ENCODE results near the gene TBL1XR1. TPM values are rescaled to one million over a fixed set of nuclear protein-coding genes. Genes with fewer than 3 reads are reported as not detected.

TBL1XR1 gene
- total and polyA plus RNA-seq, 2 of the 8 experiments (the other 6 are each of a cell fraction or from before 2014, with no cell fraction given), result 28.1 to 147 TPM

GRCh38 chr3:177196456-177197040, 734 bp downstream of the TBL1XR1 start:
- FAIRE-seq (no peak), DNase-seq (ENCODE audit: low read depth in 1 of 2, low spot score in 2 of 2) (peak in 1 of 2 experiments; percentile 55)
- peak overlapping the region; percentile 97 for H4K5ac ChIP-seq (ENCODE audit: insufficient read length, low read depth, low read length)
- H3K4me2 ChIP-seq (ENCODE audit: insufficient read depth in 1 of 2, low read depth in 2 of 2, low read length in 2 of 2), result peak overlapping the region; percentile 73 to 75
- H3K9me3 ChIP-seq (ENCODE audit: insufficient read depth in 2 of 2, low read depth in 1 of 2, low read length in 1 of 2), result no peaks in the 10 kb centered on the region
- H4K20me1 ChIP-seq (replicated peaks in 1 of 2; ENCODE audit: control insufficient read depth in 1 of 2, insufficient read depth in 2 of 2, low read length in 2 of 2), result peaks cover 0 to 4% of the 10 kb centered on the region in 2 experiments
- ChIA-PET POLR2A (ENCODE audit: partially characterized antibody) (interaction anchor here (0.6 to 4.3 kb wide), 13 partner anchors 12 to 197 kb away, joined by 3 to 82 read pairs (median 3); no protein-coding TSS in a partner anchor), CTCF (ENCODE audit: partially characterized antibody) (no interaction called here)
- H3K27ac ChIP-seq (ENCODE audit: low read depth, low read length), result peak overlapping the region; percentile 97
- H3K18ac ChIP-seq (ENCODE audit: extremely low read depth, low read length), result peak overlapping the region; percentile 96
- H2BK5ac ChIP-seq (ENCODE audit: low read depth, low read length), result peak overlapping the region; percentile 98
- H3K9ac ChIP-seq (replicated peaks in 1 of 4; ENCODE audit: extremely low read depth in 1 of 4, low read depth in 3 of 4, low read length in 3 of 4), result peak overlapping the region; percentile 76 to 99 (median 98)
- H3K4me3 ChIP-seq (ENCODE audit: extremely low read depth in 1 of 4, insufficient read depth in 2 of 4, low read depth in 3 of 4, low read length in 4 of 4), result peak overlapping the region; percentile 94 to 100 (median 98)
- H4K91ac ChIP-seq (replicated peaks; ENCODE audit: insufficient read length, low read length), result peak overlapping the region; percentile 95
- peaks cover 0 to 3% (median 0%) of the 10 kb centered on the region in 4 experiments; a peak in 1 of 8 replicates for H3K36me3 ChIP-seq (ENCODE audit: control insufficient read depth in 2 of 4, insufficient read depth in 4 of 4, low read length in 3 of 4)
- H3K56ac ChIP-seq (replicated peaks; ENCODE audit: insufficient read length, low read depth, low read length), result peak overlapping the region; percentile 85
- peak overlapping the region; percentile 93; the same call in 1 of the 2 replicates for H2BK12ac ChIP-seq (ENCODE audit: low read depth, low read length)
- H3K27me3 ChIP-seq (replicated peaks in 1 of 4; ENCODE audit: control insufficient read depth in 3 of 4, extremely low read depth in 1 of 4, insufficient read depth in 3 of 4, low read length in 3 of 4), result no peaks in the 10 kb centered on the region
- H2BK20ac ChIP-seq (ENCODE audit: low read length), result no peak overlapping the region
- 1% methylated on average over 11 of the region's 43 CpGs; no CpG with 5 or more reads in 1 of the 2 experiments for WGBS, 2 experiments (ENCODE audit: extremely low coverage in 1 of 2, insufficient coverage in 1 of 2, insufficient read length in 1 of 2, insufficient replicate concordance in 2 of 2, low coverage in 1 of 2, low lambda C conversion rate in 2 of 2, missing lambda C conversion rate in 1 of 2)
- peak overlapping the region; percentile 78 for H3K14ac ChIP-seq (ENCODE audit: insufficient read length)
- no peak overlapping the region for H3K23ac ChIP-seq (ENCODE audit: insufficient read length)
- peaks cover 5 to 30% (median 15%) of the 10 kb centered on the region in 4 experiments; a peak in 5 of 7 replicates for H3K4me1 ChIP-seq (replicated peaks in 1 of 4; ENCODE audit: control insufficient read depth in 3 of 4, insufficient read depth in 4 of 4, low read length in 3 of 4)
- H3K4ac ChIP-seq (replicated peaks; ENCODE audit: insufficient read length, low read depth, low read length), result peak overlapping the region; percentile 55
- H2BK15ac ChIP-seq (ENCODE audit: low read length), result no peak overlapping the region
- no peak overlapping the region for H2AFZ ChIP-seq (ENCODE audit: low read length)
- no peaks in the 10 kb centered on the region for H3K79me1 ChIP-seq (ENCODE audit: low read depth, low read length)
- H3K23me2 ChIP-seq (ENCODE audit: low read depth, low read length), result peaks cover 2% of the 10 kb centered on the region
- H4K8ac ChIP-seq (ENCODE audit: extremely low read depth, insufficient read depth, low read length), result peak overlapping the region; percentile 95
- TF ChIP-seq SP4 (IDR thresholded peaks at IDR 0.05; ENCODE audit: low read length) (no peak), TAF1 (IDR thresholded peaks at IDR 0.05; ENCODE audit: low read depth, low read length) (peak; percentile 29; the same call in 1 of the 2 replicates), ASH2L (IDR thresholded peaks at IDR 0.05; ENCODE audit: low read length) (peak; percentile 56), PHF8 (conservative IDR thresholded peaks at IDR 0.05; ENCODE audit: low read depth, low read length) (peak; percentile 46), BRCA1 (IDR thresholded peaks at IDR 0.05; ENCODE audit: low read depth, low read length) (no peak), CBX5 (IDR thresholded peaks at IDR 0.05; ENCODE audit: low read depth, low read length) (no peak)
- H2AK5ac ChIP-seq (ENCODE audit: low read depth, low read length), result peak overlapping the region; percentile 83; the same call in 1 of the 2 replicates
- peaks cover 43 to 50% of the 10 kb centered on the region in 2 experiments for H3K79me2 ChIP-seq (ENCODE audit: control insufficient read depth in 1 of 2, insufficient read depth in 2 of 2, low read length in 2 of 2)
- peak overlapping the region; percentile 34 for H2BK120ac ChIP-seq (replicated peaks; ENCODE audit: low read depth, low read length)

All from H1 (cell line).